Activated naive CD4-positive, alpha-beta T cell treated with anti-CD3 and anti-CD28 coated beads, Interleukin-2, amount 50 U/mL, for 24 hours (primary cell): ENCODE measurements around the gene LRTM1.

Experiments used
- H3K27ac Mint-ChIP-seq: one replicate; pipeline ENCODE4 v1.8.0; 2021; ENCODE audit warnings: mild to moderate bottlenecking, mixed read lengths
- H3K27me3 Mint-ChIP-seq: one replicate; pipeline ENCODE4 v1.8.0; 2021; ENCODE audit warnings: mixed read lengths
- H3K36me3 Mint-ChIP-seq: one replicate; pipeline ENCODE4 v1.8.0; 2021; ENCODE audit warnings: mixed read lengths
- H3K4me1 Mint-ChIP-seq: one replicate; pipeline ENCODE4 v1.8.0; 2021; ENCODE audit warnings: mixed read lengths
- H3K4me3 Mint-ChIP-seq: one replicate; pipeline ENCODE4 v1.8.0; 2021; ENCODE audit warnings: mild to moderate bottlenecking, mixed read lengths
- H3K9me3 Mint-ChIP-seq: one replicate; pipeline ENCODE4 v1.8.0; 2021; ENCODE audit warnings: mixed read lengths

LRTM1 gene

GRCh38 chr3:54915181-54915580, 12.7 kb downstream of the LRTM1 start:
- no peak overlapping the region for H3K4me3 Mint-ChIP-seq
- no peaks in the 10 kb centered on the region for H3K27me3 Mint-ChIP-seq
- H3K4me1 Mint-ChIP-seq, result no peaks in the 10 kb centered on the region
- no peaks in the 10 kb centered on the region for H3K36me3 Mint-ChIP-seq
- no peaks in the 10 kb centered on the region for H3K9me3 Mint-ChIP-seq
- no peak overlapping the region for H3K27ac Mint-ChIP-seq

- no peaks in the 10 kb centered on the region for H3K4me1 Mint-ChIP-seq
- H3K36me3 Mint-ChIP-seq, result no peaks in the 10 kb centered on the region
- no peaks in the 10 kb centered on the region for H3K9me3 Mint-ChIP-seq
- no peak overlapping the region for H3K4me3 Mint-ChIP-seq
- no peaks in the 10 kb centered on the region for H3K27me3 Mint-ChIP-seq
- H3K27ac Mint-ChIP-seq, result no peak overlapping the region
Observed at GRCh38 chr3:54914180-54914579, 13.7 kb downstream of the LRTM1 start.

- H3K4me1 Mint-ChIP-seq, result no peaks in the 10 kb centered on the region
- H3K4me3 Mint-ChIP-seq, result no peak overlapping the region
- no peaks in the 10 kb centered on the region for H3K27me3 Mint-ChIP-seq
Observed at GRCh38 chr3:54909191-54909590, 18.7 kb downstream of the LRTM1 start.

GRCh38 chr3:54906763-54907162, 21.1 kb downstream of the LRTM1 start:
- no peak overlapping the region for H3K27ac Mint-ChIP-seq
- no peaks in the 10 kb centered on the region for H3K27me3 Mint-ChIP-seq

More at GRCh38 chr3:54909191-54909590, 18.7 kb downstream of the LRTM1 start:
- Mint-ChIP-seq H3K9me3 (no peaks in the 10 kb centered on the region), H3K27ac (no peak overlapping the region), H3K36me3 (no peaks in the 10 kb centered on the region)

GRCh38 chr3:54905920-54906319, 21.9 kb downstream of the LRTM1 start:
- H3K27me3 Mint-ChIP-seq, result no peaks in the 10 kb centered on the region
- H3K4me3 Mint-ChIP-seq, result no peak overlapping the region
- H3K36me3 Mint-ChIP-seq, result no peaks in the 10 kb centered on the region
- H3K9me3 Mint-ChIP-seq, result no peaks in the 10 kb centered on the region
- H3K4me1 Mint-ChIP-seq, result no peaks in the 10 kb centered on the region
- no peak overlapping the region for H3K27ac Mint-ChIP-seq

More at GRCh38 chr3:54906763-54907162, 21.1 kb downstream of the LRTM1 start:
- Mint-ChIP-seq H3K4me3 (no peak overlapping the region), H3K9me3 (no peaks in the 10 kb centered on the region), H3K36me3 (no peaks in the 10 kb centered on the region), H3K4me1 (no peaks in the 10 kb centered on the region)

- H3K27ac Mint-ChIP-seq, result no peak overlapping the region
Observed at GRCh38 chr3:54905261-54905888, 22.5 kb downstream of the LRTM1 start.

GRCh38 chr3:54901906-54902685, 25.8 kb downstream of the LRTM1 start:
- H3K27me3 Mint-ChIP-seq, result no peaks in the 10 kb centered on the region

More at GRCh38 chr3:54905261-54905888, 22.5 kb downstream of the LRTM1 start:
- Mint-ChIP-seq H3K27me3 (no peaks in the 10 kb centered on the region), H3K9me3 (no peaks in the 10 kb centered on the region), H3K36me3 (no peaks in the 10 kb centered on the region), H3K4me1 (no peaks in the 10 kb centered on the region), H3K4me3 (no peak overlapping the region)

GRCh38 chr3:54900838-54901591, 26.8 kb downstream of the LRTM1 start:
- no peak overlapping the region for H3K27ac Mint-ChIP-seq
- H3K4me1 Mint-ChIP-seq, result no peaks in the 10 kb centered on the region
- H3K9me3 Mint-ChIP-seq, result no peaks in the 10 kb centered on the region
- no peaks in the 10 kb centered on the region for H3K27me3 Mint-ChIP-seq
- H3K4me3 Mint-ChIP-seq, result no peak overlapping the region
- H3K36me3 Mint-ChIP-seq, result no peaks in the 10 kb centered on the region

More at GRCh38 chr3:54901906-54902685, 25.8 kb downstream of the LRTM1 start:
- H3K27ac Mint-ChIP-seq, result no peak overlapping the region
- no peaks in the 10 kb centered on the region for H3K9me3 Mint-ChIP-seq
- H3K4me1 Mint-ChIP-seq, result no peaks in the 10 kb centered on the region
- H3K4me3 Mint-ChIP-seq, result no peak overlapping the region
- H3K36me3 Mint-ChIP-seq, result no peaks in the 10 kb centered on the region

GRCh38 chr3:54899273-54899672, 28.6 kb downstream of the LRTM1 start:
- H3K4me1 Mint-ChIP-seq, result no peaks in the 10 kb centered on the region
- H3K27ac Mint-ChIP-seq, result no peak overlapping the region
- no peaks in the 10 kb centered on the region for H3K36me3 Mint-ChIP-seq
- H3K27me3 Mint-ChIP-seq, result no peaks in the 10 kb centered on the region
- H3K9me3 Mint-ChIP-seq, result no peaks in the 10 kb centered on the region
- no peak overlapping the region for H3K4me3 Mint-ChIP-seq

GRCh38 chr3:54897028-54897711, 30.7 kb downstream of the LRTM1 start:
- no peaks in the 10 kb centered on the region for H3K4me1 Mint-ChIP-seq
- no peaks in the 10 kb centered on the region for H3K27me3 Mint-ChIP-seq
- H3K36me3 Mint-ChIP-seq, result no peaks in the 10 kb centered on the region
- H3K9me3 Mint-ChIP-seq, result no peaks in the 10 kb centered on the region
- no peak overlapping the region for H3K4me3 Mint-ChIP-seq
- H3K27ac Mint-ChIP-seq, result no peak overlapping the region

GRCh38 chr3:54895613-54896012, 32.2 kb downstream of the LRTM1 start:
- no peak overlapping the region for H3K27ac Mint-ChIP-seq
- no peaks in the 10 kb centered on the region for H3K27me3 Mint-ChIP-seq
- no peaks in the 10 kb centered on the region for H3K4me1 Mint-ChIP-seq
- no peak overlapping the region for H3K4me3 Mint-ChIP-seq
- no peaks in the 10 kb centered on the region for H3K9me3 Mint-ChIP-seq
- H3K36me3 Mint-ChIP-seq, result no peaks in the 10 kb centered on the region

GRCh38 chr3:54892168-54892567, 35.7 kb downstream of the LRTM1 start:
- H3K27ac Mint-ChIP-seq, result no peak overlapping the region
- H3K4me1 Mint-ChIP-seq, result no peaks in the 10 kb centered on the region
- H3K27me3 Mint-ChIP-seq, result no peaks in the 10 kb centered on the region
- H3K36me3 Mint-ChIP-seq, result no peaks in the 10 kb centered on the region
- no peaks in the 10 kb centered on the region for H3K9me3 Mint-ChIP-seq
- no peak overlapping the region for H3K4me3 Mint-ChIP-seq

GRCh38 chr3:54891540-54891897, 36.3 kb downstream of the LRTM1 start:
- H3K36me3 Mint-ChIP-seq, result no peaks in the 10 kb centered on the region
- no peak overlapping the region for H3K27ac Mint-ChIP-seq
- no peaks in the 10 kb centered on the region for H3K27me3 Mint-ChIP-seq
- H3K4me3 Mint-ChIP-seq, result no peak overlapping the region
- no peaks in the 10 kb centered on the region for H3K4me1 Mint-ChIP-seq
- H3K9me3 Mint-ChIP-seq, result no peaks in the 10 kb centered on the region

- no peaks in the 10 kb centered on the region for H3K4me1 Mint-ChIP-seq
- H3K27me3 Mint-ChIP-seq, result no peaks in the 10 kb centered on the region
- no peaks in the 10 kb centered on the region for H3K9me3 Mint-ChIP-seq
- H3K27ac Mint-ChIP-seq, result no peak overlapping the region
- no peaks in the 10 kb centered on the region for H3K36me3 Mint-ChIP-seq
- H3K4me3 Mint-ChIP-seq, result no peak overlapping the region
Observed at GRCh38 chr3:54889731-54890130, 38.1 kb downstream of the LRTM1 start.

- Mint-ChIP-seq H3K9me3 (no peaks in the 10 kb centered on the region), H3K27ac (no peak overlapping the region), H3K4me3 (no peak overlapping the region), H3K36me3 (no peaks in the 10 kb centered on the region), H3K27me3 (no peaks in the 10 kb centered on the region), H3K4me1 (no peaks in the 10 kb centered on the region)
Observed at GRCh38 chr3:54888873-54889272, 39.0 kb downstream of the LRTM1 start.
